NT2/D1 (cell line): Measurements from ENCODE around the gene C10orf90.

Experiments used
- DNase-seq: peaks from one replicate; pipeline ENCODE4 v3.0.0-alpha.2; 2011; ENCODE audit warnings: low read depth, low spot score
- H3K27me3 ChIP-seq: 2 replicates; pipeline ENCODE4 v1.6.0; 2011; ENCODE audit warnings: mild to moderate bottlenecking; ENCODE audit not compliant: insufficient read length, insufficient read depth
- H3K36me3 ChIP-seq: 2 replicates; pipeline ENCODE4 v1.6.1; 2011; ENCODE audit warnings: mild to moderate bottlenecking, low read length, mixed read lengths; ENCODE audit not compliant: insufficient read depth, insufficient read length
- H3K4me1 ChIP-seq: 2 replicates; pipeline ENCODE4 v1.5.1; 2011; ENCODE audit not compliant: insufficient read depth, insufficient read length
- H3K4me3 ChIP-seq: 2 replicates; pipeline ENCODE4 v1.5.1; 2011; ENCODE audit warnings: low read depth; ENCODE audit not compliant: insufficient read length
- H3K9ac ChIP-seq: 2 replicates; pipeline ENCODE4 v1.6.0; 2011; ENCODE audit warnings: low read depth; ENCODE audit not compliant: insufficient read length
- H3K9me3 ChIP-seq: 2 replicates; pipeline ENCODE4 v1.5.1; 2011; ENCODE audit warnings: mild to moderate bottlenecking, low read length; ENCODE audit not compliant: insufficient read depth
- SUZ12 ChIP-seq: IDR thresholded peaks from 2 replicates; pipeline ENCODE4 v1.6.1; 2011; ENCODE audit not compliant: insufficient read length, insufficient read depth; ENCODE audit errors: extremely low read depth
- YY1 ChIP-seq: IDR thresholded peaks from 2 replicates; pipeline ENCODE4 v1.6.1; 2011; ENCODE audit not compliant: insufficient read length, insufficient read depth
- ZNF274 ChIP-seq: IDR thresholded peaks from 2 replicates; pipeline ENCODE4 v1.6.1; 2011; ENCODE audit warnings: mild to moderate bottlenecking, low read depth, low read length

C10orf90 gene

DNA sequence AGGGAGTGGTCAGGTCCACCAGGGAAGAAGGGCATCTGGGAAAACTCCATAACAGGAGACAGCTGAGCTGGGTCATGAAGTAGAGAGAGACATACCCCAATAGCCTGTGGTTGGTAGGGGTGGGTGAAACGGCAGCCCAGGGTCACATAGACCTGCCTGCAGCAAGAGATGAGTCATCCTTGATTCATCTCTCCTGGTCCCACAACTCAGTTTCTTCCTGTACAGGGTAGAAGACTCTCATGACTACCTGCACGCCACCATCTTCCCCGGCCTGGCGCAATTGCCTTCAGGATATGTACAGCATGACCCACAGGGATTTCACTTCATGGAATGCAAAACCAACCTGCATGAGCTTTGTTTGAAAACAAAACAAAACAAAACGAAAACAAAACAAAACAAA is 237.1 kb downstream of the C10orf90 start:
- no peaks in the 10 kb centered on the region for H3K9me3 ChIP-seq
- no peak for TF ChIP-seq ZNF274
- TF ChIP-seq YY1 = no peak
- TF ChIP-seq SUZ12 = no peak
- H3K36me3 ChIP-seq = no peaks in the 10 kb centered on the region
- DNase-seq = no peak
- no peak overlapping the region for H3K9ac ChIP-seq
- no peak overlapping the region for H3K4me3 ChIP-seq
- no peaks in the 10 kb centered on the region for H3K27me3 ChIP-seq
- H3K4me1 ChIP-seq = no peaks in the 10 kb centered on the region

DNA sequence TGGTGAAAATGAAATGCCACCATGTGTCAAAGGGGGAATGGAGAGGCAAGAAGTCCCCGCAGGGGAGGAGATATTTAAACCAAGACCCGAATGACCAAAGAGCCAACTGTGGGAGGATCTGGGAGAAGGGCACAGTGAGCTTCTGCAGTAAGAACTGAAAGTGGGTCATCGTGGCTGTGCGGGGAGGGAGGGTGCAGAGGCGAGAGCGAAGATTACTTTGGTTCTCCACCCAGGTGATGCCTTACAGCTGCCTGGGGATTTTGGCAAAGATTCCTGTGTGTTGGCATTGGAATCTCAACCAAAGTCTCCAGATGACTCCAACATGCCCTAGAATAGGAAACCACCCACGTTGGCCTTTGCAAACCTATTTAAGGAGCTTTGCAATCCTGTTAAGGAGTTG is 238.0 kb downstream of the C10orf90 start:
- no peaks in the 10 kb centered on the region for H3K4me1 ChIP-seq
- no peaks in the 10 kb centered on the region for H3K9me3 ChIP-seq
- H3K27me3 ChIP-seq = no peaks in the 10 kb centered on the region
- TF ChIP-seq SUZ12 = no peak
- no peak for TF ChIP-seq YY1
- TF ChIP-seq ZNF274 = no peak
- H3K4me3 ChIP-seq = no peak overlapping the region
- H3K9ac ChIP-seq = no peak overlapping the region
- DNase-seq = no peak
- no peaks in the 10 kb centered on the region for H3K36me3 ChIP-seq

GRCh38 chr10:126431816-126432215 is 238.7 kb downstream of the C10orf90 start:
- H3K36me3 ChIP-seq = no peaks in the 10 kb centered on the region
- TF ChIP-seq YY1 (no peak), ZNF274 (no peak), SUZ12 (no peak)
- H3K4me3 ChIP-seq = no peak overlapping the region
- no peak for DNase-seq
- no peaks in the 10 kb centered on the region for H3K9me3 ChIP-seq
- H3K9ac ChIP-seq = no peak overlapping the region
- no peaks in the 10 kb centered on the region for H3K4me1 ChIP-seq
- no peaks in the 10 kb centered on the region for H3K27me3 ChIP-seq

DNA sequence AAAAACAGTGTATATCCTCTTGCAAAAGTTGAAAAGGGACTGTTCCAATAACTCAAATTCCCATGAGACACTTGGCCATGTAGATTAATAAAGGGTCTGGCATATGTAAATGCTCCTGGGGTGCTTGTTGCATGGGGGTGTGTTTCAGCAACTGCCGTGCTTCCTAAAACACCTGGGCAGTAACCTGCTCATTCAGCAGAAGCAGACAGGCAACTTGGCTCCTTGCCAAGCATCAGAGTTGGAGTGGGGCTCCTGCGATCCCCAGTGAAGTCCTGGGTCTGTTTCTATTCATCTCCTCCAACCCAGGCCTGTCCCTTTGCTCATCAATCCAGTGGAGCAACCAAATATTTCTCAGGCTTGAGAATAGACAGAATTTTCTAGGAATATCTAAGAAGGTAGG is 240.0 kb downstream of the C10orf90 start:
- DNase-seq = no peak
- H3K4me3 ChIP-seq = no peak overlapping the region
- H3K9me3 ChIP-seq = no peaks in the 10 kb centered on the region
- TF ChIP-seq YY1 = no peak
- TF ChIP-seq SUZ12 = no peak
- no peak for TF ChIP-seq ZNF274
- H3K9ac ChIP-seq = no peak overlapping the region
- H3K27me3 ChIP-seq = no peaks in the 10 kb centered on the region
- H3K36me3 ChIP-seq = no peaks in the 10 kb centered on the region
- no peaks in the 10 kb centered on the region for H3K4me1 ChIP-seq

- H3K4me3 ChIP-seq = no peak overlapping the region
Measured at GRCh38 chr10:126429275-126429674, 241.2 kb downstream of the C10orf90 start.

DNA sequence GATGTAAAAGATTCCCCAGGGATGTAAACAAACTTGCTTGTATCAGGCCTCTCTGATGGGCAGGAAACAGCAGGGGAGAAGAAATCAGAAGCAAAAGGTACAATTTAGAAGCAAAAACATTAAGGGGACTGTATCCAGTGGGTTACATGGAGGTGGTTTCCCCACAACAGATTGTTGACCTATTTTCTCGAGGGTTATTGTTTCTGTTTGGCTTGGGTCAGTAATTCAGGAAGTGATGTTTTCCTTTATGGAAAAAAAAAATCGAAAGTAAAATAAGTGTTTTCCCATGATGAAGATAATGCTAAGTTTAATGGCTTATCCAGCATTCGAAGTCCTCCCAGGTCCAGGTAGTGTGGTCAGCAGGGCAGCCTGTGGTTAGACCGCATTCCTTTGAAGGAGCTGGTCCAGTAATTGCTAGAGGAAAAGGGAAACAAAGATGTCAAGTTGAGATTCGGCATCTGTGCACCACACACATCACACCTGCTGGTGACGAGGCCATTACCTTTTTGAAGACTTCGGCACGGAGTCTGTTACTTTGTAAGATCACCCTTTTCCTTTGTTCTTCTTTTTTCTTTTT is 244.9 kb downstream of the C10orf90 start:
- Histone ChIP-seq H3K27me3 (no peaks in the 10 kb centered on the region), H3K9ac (no peak overlapping the region), H3K9me3 (peaks cover 20% of the 10 kb centered on the region), H3K36me3 (no peaks in the 10 kb centered on the region), H3K4me3 (no peak overlapping the region), H3K4me1 (no peaks in the 10 kb centered on the region)
- TF ChIP-seq SUZ12 = no peak
- no peak for TF ChIP-seq ZNF274
- TF ChIP-seq YY1 = no peak
- no peak for DNase-seq

More at GRCh38 chr10:126429275-126429674, 241.2 kb downstream of the C10orf90 start:
- peaks cover 6% of the 10 kb centered on the region; the same call in 1 of the 2 replicates for H3K9me3 ChIP-seq
- DNase-seq = no peak
- TF ChIP-seq SUZ12 = no peak
- no peak for TF ChIP-seq YY1
- TF ChIP-seq ZNF274 = no peak
- no peaks in the 10 kb centered on the region for H3K27me3 ChIP-seq
- H3K4me1 ChIP-seq = no peaks in the 10 kb centered on the region
- H3K9ac ChIP-seq = no peak overlapping the region
- no peaks in the 10 kb centered on the region for H3K36me3 ChIP-seq

- Histone ChIP-seq H3K27me3 (no peaks in the 10 kb centered on the region), H3K4me3 (no peak overlapping the region), H3K9ac (no peak overlapping the region), H3K4me1 (no peaks in the 10 kb centered on the region), H3K9me3 (peaks cover 20% of the 10 kb centered on the region), H3K36me3 (no peaks in the 10 kb centered on the region)
- TF ChIP-seq SUZ12 (no peak), ZNF274 (no peak), YY1 (no peak)
- DNase-seq = no peak
Measured at GRCh38 chr10:126425032-126425431, 245.5 kb downstream of the C10orf90 start.
